Measurements from ENCODE around the gene RAB31.

Gene RAB31

DNA sequence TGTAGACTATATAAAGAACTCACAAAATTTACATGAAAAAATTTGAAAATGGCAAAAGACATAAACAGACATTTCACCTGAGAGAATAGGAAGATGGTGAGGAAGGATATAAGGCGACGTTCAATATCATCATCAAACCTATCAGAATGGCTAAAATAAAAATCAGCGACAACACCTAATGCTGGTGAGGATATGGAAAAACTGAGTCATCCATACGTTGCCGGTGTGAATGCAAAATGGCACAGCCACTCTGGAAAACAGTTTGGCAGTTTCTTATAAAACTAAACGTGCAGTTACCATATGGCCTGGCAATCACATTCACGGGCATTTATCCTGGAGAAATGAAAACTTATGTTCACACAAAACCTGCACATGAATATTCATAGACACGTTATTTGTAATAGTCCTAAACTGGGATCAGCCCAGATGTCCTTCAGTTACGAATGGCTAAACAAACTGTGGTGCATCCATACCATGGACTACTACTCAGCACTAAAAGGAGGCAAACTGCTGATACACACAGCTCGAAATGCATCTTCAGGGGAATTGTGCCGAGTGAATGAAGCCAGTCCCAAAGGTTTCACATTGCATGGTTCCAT lies 114.6 kb downstream of the RAB31 start:
- no peak for DNase-seq

DNA sequence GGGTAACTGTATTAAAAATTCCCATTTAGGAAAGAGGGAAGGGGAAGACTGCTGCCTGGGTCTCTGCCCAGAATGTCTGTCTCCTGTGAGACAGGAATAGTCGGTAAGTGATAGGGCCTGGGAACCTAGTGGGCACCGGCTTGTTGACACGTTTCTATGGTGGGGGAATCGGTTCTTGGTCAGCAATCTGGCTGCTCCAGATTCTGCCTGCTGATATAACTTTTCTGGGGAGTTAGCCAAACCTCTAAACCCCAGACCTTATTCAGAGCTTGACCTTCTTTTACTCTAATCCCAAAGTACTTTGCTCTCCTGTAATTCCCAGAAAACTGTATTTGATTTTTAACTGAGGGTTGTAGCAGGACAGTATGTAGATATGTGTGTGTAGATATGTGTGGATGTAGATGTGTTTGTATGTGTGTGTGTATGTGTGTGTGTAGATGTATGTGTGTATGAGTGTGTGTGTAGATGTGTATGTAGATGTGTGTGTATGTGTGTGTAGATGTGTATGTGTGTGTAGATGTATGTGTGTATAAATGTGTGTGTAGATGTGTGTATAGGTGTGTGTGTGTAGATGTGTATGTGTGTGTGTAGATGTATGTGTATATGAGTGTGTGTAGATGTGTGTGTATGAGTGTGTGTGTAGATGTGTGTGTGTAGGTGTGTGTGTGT lies 115.8 kb downstream of the RAB31 start:
- no peak for DNase-seq

- DNase-seq: no peak
Observed at GRCh38 chr18:9824474-9824832, 116.4 kb downstream of the RAB31 start.

DNA sequence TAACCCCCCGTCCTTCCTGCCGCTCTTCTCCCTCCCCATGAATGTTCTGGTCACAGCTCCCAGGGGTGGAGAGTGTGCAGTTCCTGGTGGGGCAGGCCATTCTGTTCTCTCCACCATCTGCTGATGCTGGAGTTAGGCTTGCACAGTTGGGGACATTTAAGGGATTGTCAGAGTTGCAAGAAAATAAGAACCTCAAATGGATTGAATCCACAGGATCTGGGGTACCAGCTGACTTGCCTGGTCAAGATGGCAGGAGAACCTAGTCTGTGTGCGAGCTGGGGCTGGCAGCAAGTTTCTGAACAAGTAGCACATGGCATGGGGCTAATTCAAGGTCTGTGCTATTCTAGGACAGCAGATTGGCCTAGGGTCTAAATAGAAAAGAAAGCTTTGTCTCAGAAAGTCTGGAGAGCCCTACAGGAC lies 116.9 kb downstream of the RAB31 start:
- no peak for DNase-seq

GRCh38 chr18:9825571-9826073 lies 117.5 kb downstream of the RAB31 start:
- peak; percentile 86 to 91 for DNase-seq

DNA sequence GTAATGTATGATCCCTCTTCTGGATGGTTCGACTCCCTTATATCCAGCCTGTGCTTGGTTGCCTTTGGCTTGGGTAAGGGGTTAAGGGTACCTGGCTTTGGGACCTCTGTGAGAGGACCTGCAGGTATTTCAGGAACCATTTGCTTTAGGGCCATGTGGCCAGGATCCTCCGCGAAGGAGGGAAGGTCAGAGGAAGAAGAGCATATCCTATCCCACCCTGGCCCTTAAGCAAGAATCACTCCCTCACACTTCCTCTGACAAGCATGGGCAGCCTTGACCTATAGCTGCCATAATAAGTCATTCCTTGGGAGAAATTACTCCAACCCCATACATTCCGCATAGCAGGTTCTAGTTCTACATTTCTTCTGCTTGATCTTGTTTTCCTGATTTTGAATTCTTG lies 118.6 kb downstream of the RAB31 start:
- DNase-seq: peak in 1 of 2 donors; percentile 43

GRCh38 chr18:9827211-9827792 lies 119.2 kb downstream of the RAB31 start:
- DNase-seq: no peak

- peak; percentile 96 for DNase-seq
Observed at GRCh38 chr18:9827793-9828505, 119.8 kb downstream of the RAB31 start.

DNA sequence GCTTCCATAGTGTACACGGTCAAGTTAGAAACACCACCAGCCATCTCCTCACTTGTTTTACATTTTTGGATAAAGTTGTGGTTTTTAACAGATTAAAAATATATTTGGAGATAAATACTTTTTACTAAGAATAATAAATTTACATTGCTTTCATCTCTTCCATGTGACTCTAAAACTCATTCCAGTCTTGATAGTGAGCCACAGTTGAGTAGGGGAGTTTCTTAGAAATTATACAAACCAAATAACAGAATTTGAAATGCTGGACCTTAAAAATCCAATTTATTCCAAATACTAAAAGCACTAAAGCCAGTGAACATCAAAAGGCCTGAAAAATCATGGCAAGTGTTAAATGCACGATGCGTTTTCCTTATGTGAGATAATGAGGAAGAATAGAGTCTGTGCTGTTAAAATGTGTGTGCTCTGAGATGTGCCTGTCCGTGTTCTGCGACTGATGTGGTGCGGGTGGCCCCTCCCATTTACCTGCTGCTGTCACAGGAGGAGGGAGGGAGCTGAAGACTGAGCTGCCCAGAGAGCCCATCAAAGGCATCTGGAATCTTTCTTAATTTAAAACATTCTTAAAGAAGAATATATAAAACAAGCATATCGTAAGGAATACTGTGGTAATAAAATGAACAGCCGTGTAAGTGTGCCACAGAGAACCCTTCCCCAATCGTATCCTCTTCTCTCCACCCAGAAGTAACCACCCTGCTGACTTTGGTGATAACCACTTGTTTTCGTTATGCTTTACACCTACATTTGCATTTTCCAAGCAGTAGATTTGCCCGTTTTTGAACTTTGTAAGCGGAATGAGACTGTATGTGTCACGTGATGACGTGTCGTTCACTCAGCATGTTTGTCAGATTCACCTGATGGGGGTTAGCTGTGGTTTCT lies 120.7 kb downstream of the RAB31 start:
- peak in 1 of 2 donors; percentile 65 for DNase-seq

- DNase-seq: no peak
Observed at GRCh38 chr18:9829397-9829712, 121.3 kb downstream of the RAB31 start.

DNA sequence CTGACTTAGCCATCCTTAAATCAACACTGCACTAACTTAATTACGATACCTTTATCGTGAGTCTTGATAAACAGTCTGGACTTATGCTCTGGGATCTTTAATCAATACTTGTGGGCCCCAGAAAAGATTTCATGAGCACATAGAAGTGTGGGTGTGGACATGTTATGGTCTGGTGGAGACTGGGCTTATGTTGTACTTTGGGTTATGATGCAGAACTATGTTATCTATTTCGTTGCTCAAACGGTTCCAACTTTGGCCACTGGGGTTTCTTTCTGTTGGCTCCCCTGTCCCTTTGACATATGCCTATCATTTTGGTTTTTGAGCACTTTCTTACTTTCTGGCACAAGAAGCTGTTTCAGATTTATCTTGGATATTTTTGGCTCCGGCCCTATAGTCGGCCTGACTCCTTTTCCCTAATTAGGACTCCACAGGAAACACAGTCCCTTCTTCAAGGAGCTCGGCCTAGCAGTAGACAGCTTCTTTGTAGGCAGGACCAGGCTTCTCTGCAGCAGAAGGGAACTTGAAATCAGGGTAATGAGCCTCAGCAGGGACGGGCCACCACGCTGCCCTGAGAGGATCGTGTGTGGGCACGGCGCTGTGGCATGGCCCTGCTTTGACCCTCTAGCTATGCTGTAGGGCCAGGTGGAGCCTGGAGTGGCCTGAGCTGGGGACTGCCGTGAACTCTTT lies 123.1 kb downstream of the RAB31 start:
- no peak for DNase-seq

GRCh38 chr18:9831723-9832199 lies 123.7 kb downstream of the RAB31 start:
- DNase-seq: no peak

GRCh38 chr18:9832871-9833270 lies 124.8 kb downstream of the RAB31 start:
- no peak for DNase-seq

- DNase-seq: no peak
Observed at GRCh38 chr18:9834551-9834950, 126.5 kb downstream of the RAB31 start.

GRCh38 chr18:9835113-9835755 lies 127.1 kb downstream of the RAB31 start:
- DNase-seq: no peak

DNA sequence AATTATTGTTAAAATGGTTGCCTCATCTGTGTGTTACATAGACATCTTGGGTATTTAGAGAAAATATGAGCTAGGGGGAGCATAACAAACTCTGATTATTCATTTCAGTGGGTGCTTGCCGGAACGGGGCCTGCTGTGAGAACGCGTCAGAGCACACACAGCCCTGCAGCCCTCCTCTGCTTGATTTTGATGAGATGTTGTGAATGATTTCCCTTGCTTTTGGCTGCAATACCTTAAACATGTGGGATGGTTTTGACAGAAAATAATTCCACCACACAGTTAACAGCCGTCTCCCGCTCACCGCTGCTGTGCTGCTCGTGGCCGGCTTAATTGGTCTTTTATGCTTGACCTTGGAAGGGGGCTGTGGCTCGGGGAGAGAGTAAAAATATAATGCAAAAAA lies 127.7 kb downstream of the RAB31 start:
- DNase-seq: no peak

GRCh38 chr18:9838144-9838877 lies 130.2 kb downstream of the RAB31 start:
- DNase-seq: no peak

- DNase-seq: no peak
Observed at GRCh38 chr18:9839211-9839610, 131.1 kb downstream of the RAB31 start.

- DNase-seq: no peak
Observed at GRCh38 chr18:9839853-9840252, 131.8 kb downstream of the RAB31 start.

- no peak for DNase-seq
Observed at GRCh38 chr18:9841752-9842151, 133.7 kb downstream of the RAB31 start.

GRCh38 chr18:9842448-9842847 lies 134.3 kb downstream of the RAB31 start:
- no peak for DNase-seq

All from inflammatory macrophage treated with lipopolysaccharide for 1 hour (primary cell).